AG09319 (cell line): ENCODE results near the gene ITGA6.

Experiments
- DNase-seq: peaks from one replicate; pipeline ENCODE4 v3.0.0-alpha.2; 2010; ENCODE audit warnings: low read depth; ENCODE audit errors: extremely low read depth
- CTCF ChIP-seq: IDR thresholded peaks from 2 replicates; pipeline ENCODE4 v1.5.1; 2011; ENCODE audit warnings: low read depth, mild to moderate bottlenecking, inconsistent platforms, low read length, moderate library complexity

ITGA6 gene

GRCh38 chr2:172416447-172417058 lies 10.8 kb upstream of the ITGA6 start:
- DNase-seq = no peak
- TF ChIP-seq CTCF = no peak

GRCh38 chr2:172420216-172420615 lies 7.2 kb upstream of the ITGA6 start:
- no peak for DNase-seq
- no peak for TF ChIP-seq CTCF

- no peak for TF ChIP-seq CTCF
- DNase-seq = no peak
These were observed 4.2 kb upstream of the ITGA6 start for GRCh38 chr2:172423160-172423559.

- no peak for DNase-seq
- no peak for TF ChIP-seq CTCF
These were observed 2.0 kb upstream of the ITGA6 start for GRCh38 chr2:172425336-172425735.

- no peak for DNase-seq
- TF ChIP-seq CTCF = no peak
These were observed 641 bp upstream of the ITGA6 start for GRCh38 chr2:172426635-172427255.

GRCh38 chr2:172427990-172428831 lies 825 bp downstream of the ITGA6 start:
- TF ChIP-seq CTCF = no peak
- no peak for DNase-seq

- no peak for TF ChIP-seq CTCF
- DNase-seq = no peak
These were observed 1.4 kb downstream of the ITGA6 start for GRCh38 chr2:172428832-172429210.
